ENCODE results near the gene TENM4.
"Not testable (repeated sequence)": the region's sequence is repeated elsewhere in the genome, so short reads cannot be mapped to it uniquely, and the experiment has no call there.

The TENM4 gene

DNA sequence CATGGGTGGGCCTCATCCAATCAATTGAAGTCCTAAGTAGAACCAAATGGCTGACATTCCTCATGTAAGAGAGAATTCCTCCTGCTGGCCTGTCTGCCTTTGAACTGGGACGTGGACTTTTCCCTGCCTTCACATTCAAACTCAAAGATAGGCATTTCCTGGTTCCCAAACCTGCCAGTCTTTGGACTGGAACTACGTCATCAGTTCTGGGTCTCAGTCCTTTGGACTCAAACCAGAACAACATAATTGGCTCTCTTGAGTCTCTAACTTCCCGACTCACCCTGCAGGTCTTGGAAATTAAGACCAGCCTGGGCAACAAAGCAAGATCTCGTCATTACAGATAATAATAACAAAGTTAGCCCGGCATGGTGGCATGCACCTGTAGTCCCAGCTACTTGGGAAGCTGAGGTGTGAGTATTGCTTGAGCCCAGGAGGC is 827.4 kb downstream of the TENM4 start:
- H3K4me3 ChIP-seq (ENCODE audit: low read depth, low read length) = no peak overlapping the region

DNA sequence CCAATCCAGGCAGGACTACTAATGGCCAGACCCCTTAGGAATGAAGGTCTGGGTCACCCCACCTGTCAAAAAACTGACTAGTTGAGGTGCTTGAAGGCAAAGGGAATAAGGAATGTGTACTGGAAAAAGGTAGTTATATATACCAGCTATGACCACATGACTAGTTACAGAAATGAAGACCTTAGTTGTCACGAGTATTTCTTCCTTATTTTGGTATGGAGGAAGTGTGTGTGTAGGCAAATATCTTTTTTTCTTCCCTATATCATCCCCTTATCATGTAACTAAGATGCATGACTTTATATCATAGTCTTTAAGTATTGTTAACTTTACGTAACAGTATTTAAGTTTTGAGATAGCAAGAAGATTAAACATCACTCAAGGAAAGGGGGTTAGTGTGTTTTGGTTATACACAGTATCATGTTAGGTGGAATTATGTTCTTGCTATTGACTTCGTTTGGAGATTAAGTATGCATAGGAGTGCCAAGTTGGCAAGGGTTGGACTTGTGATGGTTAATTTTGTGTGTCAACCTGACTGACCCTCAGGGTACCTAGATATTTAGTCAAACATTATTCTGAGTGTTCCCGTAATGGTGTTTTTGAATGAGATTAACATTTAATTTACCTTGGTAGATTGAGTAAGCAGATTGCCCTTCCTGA is 828.0 kb downstream of the TENM4 start:
- DNase-seq (ENCODE audit: low read depth) = no peak
- H3K4me3 ChIP-seq (ENCODE audit: low read depth, low read length) = no peak overlapping the region

More for the DNA sequence above, 827.4 kb downstream of the TENM4 start:
- no peak for DNase-seq (ENCODE audit: low read depth)

DNA sequence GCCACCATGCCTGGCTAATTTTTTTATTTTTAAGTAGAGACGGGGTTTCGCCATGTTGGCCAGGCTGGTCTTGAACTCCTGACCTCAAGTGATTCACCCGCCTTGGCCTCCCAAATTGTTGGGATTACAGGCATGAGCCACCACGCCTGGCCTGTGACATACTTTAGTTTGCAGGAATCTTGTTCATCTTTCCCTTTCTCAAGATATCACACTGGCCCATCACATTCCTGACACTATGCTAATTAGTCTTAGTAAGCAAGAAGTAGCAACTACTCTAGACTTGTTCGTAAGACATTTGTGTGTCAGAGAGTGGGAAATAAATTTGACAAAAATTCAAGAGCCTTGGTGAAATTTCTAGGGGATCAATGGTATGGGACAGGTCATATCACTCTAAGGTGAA is 831.5 kb downstream of the TENM4 start:
- not testable (repeated sequence) for H3K4me3 ChIP-seq (ENCODE audit: low read depth, low read length); DNase-seq (ENCODE audit: low read depth)

DNA sequence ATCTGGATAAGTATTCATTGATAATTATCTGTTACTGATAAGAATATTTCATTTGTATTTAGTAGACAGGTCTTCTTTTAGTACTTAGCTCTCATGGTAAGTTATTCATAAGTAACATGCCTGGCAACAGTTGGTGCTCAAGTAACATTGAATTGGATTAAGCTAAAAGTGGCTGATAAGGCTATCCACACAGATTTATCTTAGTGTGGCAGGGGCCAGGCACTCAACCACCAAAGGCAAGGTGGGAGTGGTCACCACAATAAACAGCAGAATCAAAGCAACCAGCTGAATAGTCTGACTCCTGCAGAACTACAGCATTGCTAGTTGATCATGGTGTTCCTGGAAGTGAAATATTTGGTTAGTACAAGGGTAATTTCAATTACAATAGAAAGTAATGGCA is 833.1 kb downstream of the TENM4 start:
- H3K4me3 ChIP-seq (ENCODE audit: low read depth, low read length) = no peak overlapping the region
- no peak for DNase-seq (ENCODE audit: low read depth)

DNA sequence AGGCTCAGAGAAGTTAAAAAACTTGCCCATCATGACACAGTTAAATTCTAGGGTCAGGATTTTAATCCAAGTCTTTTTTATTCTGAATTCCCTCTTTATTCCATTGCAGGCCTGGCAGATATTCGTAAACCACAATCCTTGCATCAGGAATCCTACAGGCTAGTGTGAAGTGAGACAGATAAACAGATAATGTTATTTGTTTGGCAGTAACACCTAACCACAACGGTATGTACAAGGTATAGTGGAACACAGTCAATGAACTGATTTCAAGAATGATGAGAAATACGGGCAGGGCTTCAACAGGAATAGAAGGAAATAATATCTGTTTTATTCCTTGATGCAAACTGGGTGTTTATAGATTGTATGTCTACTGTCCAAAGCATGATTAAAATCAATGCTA is 834.2 kb downstream of the TENM4 start:
- DNase-seq (ENCODE audit: low read depth) = no peak

DNA sequence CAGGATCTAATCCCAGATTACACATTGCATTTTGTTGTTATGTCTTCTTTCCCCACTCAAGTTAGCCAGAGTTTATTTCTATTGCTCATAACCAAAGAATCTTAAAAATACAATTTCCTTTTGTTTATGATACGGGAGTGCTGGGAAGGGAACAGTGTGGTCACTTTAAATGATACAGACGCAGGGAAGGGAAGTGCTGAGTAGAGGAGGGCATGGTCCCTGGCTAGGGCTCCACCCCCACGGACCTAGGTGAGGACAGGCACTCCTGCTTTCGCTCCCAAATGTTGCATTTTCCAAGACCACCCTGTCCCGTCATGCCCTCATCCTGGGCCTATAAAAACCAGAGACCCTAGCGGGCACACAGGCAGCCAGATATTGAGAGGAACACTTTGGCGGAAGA is 835.5 kb downstream of the TENM4 start:
- DNase-seq (ENCODE audit: low read depth) = no peak
- no peak overlapping the region for H3K4me3 ChIP-seq (ENCODE audit: low read depth, low read length)

More for the DNA sequence above, 834.2 kb downstream of the TENM4 start:
- H3K4me3 ChIP-seq (ENCODE audit: low read depth, low read length) = no peak overlapping the region

DNA sequence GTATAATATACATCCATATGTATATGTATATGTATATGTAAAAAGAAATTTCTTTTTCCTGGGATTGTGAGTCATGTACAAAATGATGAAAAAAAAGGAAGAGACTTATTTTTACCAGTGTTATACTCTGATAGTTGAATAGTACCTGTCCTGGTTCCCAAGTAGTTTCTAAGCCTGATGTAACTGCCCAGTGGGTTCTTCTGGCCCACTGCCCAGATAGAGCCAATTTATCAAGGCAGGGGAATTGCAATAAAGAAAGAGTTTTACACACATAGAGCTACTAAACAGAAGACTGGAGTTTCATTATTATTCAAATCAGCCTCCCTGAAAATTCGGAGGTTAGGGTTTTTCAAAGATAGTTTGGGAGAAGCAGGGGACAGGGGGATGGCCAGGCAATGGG is 837.0 kb downstream of the TENM4 start:
- no peak for DNase-seq (ENCODE audit: low read depth)
- H3K4me3 ChIP-seq (ENCODE audit: low read depth, low read length) = no peak overlapping the region
